Stimulated activated CD8-positive, alpha-beta memory T cell treated with anti-CD3 and anti-CD28 coated beads, Interleukin-15, amount 100 ng/mL, for 48 hours (primary cell): ENCODE results near the gene NKPD1.

Experiments
- DNase-seq, 2 donors: peaks; one replicate each; pipeline ENCODE4 v3.0.0-alpha.2; 2020; ENCODE audit warnings: low read depth in 2 of 2

Gene NKPD1

GRCh38 chr19:45156011-45156630 lies 4.7 kb downstream of the NKPD1 start:
- DNase-seq, result no peak

GRCh38 chr19:45154064-45154827 lies 6.5 kb downstream of the NKPD1 start:
- DNase-seq, result no peak

GRCh38 chr19:45153339-45154063 lies 7.3 kb downstream of the NKPD1 start:
- DNase-seq, result no peak

- DNase-seq, result peak; percentile 19 to 30
Observed at GRCh38 chr19:45152504-45153338, 8.1 kb downstream of the NKPD1 start.

- DNase-seq, result no peak
Observed at GRCh38 chr19:45151821-45152503, 8.8 kb downstream of the NKPD1 start.

- DNase-seq, result no peak
Observed at GRCh38 chr19:45151320-45151719, 9.5 kb downstream of the NKPD1 start.

- DNase-seq, result no peak
Observed at GRCh38 chr19:45150751-45151281, 10.0 kb downstream of the NKPD1 start.

- DNase-seq, result no peak
Observed at GRCh38 chr19:45150180-45150579, 10.6 kb downstream of the NKPD1 start.

- no peak for DNase-seq
Observed at GRCh38 chr19:45149129-45149528, 11.7 kb downstream of the NKPD1 start.

GRCh38 chr19:45147835-45148676 lies 12.7 kb downstream of the NKPD1 start:
- no peak for DNase-seq

GRCh38 chr19:45146741-45147205 lies 14.0 kb downstream of the NKPD1 start:
- DNase-seq, result no peak

GRCh38 chr19:45146251-45146650 lies 14.5 kb downstream of the NKPD1 start:
- DNase-seq, result no peak

- DNase-seq, result no peak
Observed at GRCh38 chr19:45145270-45146189, 15.3 kb downstream of the NKPD1 start.

GRCh38 chr19:45144431-45145269 lies 16.1 kb downstream of the NKPD1 start:
- no peak for DNase-seq

GRCh38 chr19:45142726-45143110 lies 18.1 kb downstream of the NKPD1 start:
- no peak for DNase-seq

- no peak for DNase-seq
Observed at GRCh38 chr19:45142016-45142725, 18.6 kb downstream of the NKPD1 start.

- no peak for DNase-seq
Observed at GRCh38 chr19:45141203-45141900, 19.4 kb downstream of the NKPD1 start.
